ENCODE measurements around the gene CCND3. TPM values are rescaled to one million over a fixed set of nuclear protein-coding genes. Genes with fewer than 3 reads are reported as not detected.

The CCND3 gene
- total and polyA plus RNA-seq, 2 of the 13 experiments (the other 11 are each of a cell fraction or from before 2014, with no cell fraction given): 4.3 to 7.2 TPM

GRCh38 chr6:41936073-41936837 is 5.4 kb downstream of the CCND3 start (continued):
- no peak for TF ChIP-seq ZNF788 (CRISPR knock-in tag; IDR thresholded peaks at IDR 0.05; ENCODE audit: borderline replicate concordance)
- TF ChIP-seq SP4 (CRISPR knock-in tag; IDR thresholded peaks at IDR 0.05): no peak
- TF ChIP-seq NFYC (CRISPR knock-in tag; IDR thresholded peaks at IDR 0.05): no peak
- no peak for TF ChIP-seq TMF1 (CRISPR knock-in tag; IDR thresholded peaks at IDR 0.05; ENCODE audit: low read depth)
- no peak for TF ChIP-seq ZNF44 (CRISPR knock-in tag; IDR thresholded peaks at IDR 0.05)
- no peak for TF ChIP-seq JUND (CRISPR knock-in tag; IDR thresholded peaks at IDR 0.05)
- 0 out of 2 replicates have a peak, but pooled peaks have one; percentile 28 for TF ChIP-seq ZNF878 (CRISPR knock-in tag; IDR thresholded peaks at IDR 0.05)
- TF ChIP-seq ZNF180 (CRISPR knock-in tag; IDR thresholded peaks at IDR 0.05; ENCODE audit: borderline replicate concordance, low read depth): no peak
- no peak for TF ChIP-seq TAF15 (IDR thresholded peaks at IDR 0.05; ENCODE audit: low read depth, low read length, poor library complexity, severe bottlenecking)
- no peak for TF ChIP-seq ZNF569 (CRISPR knock-in tag; IDR thresholded peaks at IDR 0.05; ENCODE audit: borderline replicate concordance)
- no peak for TF ChIP-seq ZBTB33 (CRISPR knock-in tag; IDR thresholded peaks at IDR 0.05)
- no peak for TF ChIP-seq JARID2 (CRISPR knock-in tag; IDR thresholded peaks at IDR 0.05; ENCODE audit: insufficient replicate concordance)
- no peak for TF ChIP-seq ZNF607 (CRISPR knock-in tag; IDR thresholded peaks at IDR 0.05; ENCODE audit: borderline replicate concordance)
- no peak for TF ChIP-seq GPN1 (CRISPR knock-in tag; IDR thresholded peaks at IDR 0.05; ENCODE audit: borderline replicate concordance)
- TF ChIP-seq ZNF251 (CRISPR knock-in tag; IDR thresholded peaks at IDR 0.05): no peak
- no peak for TF ChIP-seq E2F1 (CRISPR knock-in tag; IDR thresholded peaks at IDR 0.05)
- TF ChIP-seq ZNF644 (CRISPR knock-in tag; IDR thresholded peaks at IDR 0.05; ENCODE audit: low read depth): no peak
- TF ChIP-seq CHD4 (IDR thresholded peaks at IDR 0.05; ENCODE audit: borderline replicate concordance, low read length): no peak
- 0 out of 2 replicates have a peak, but pooled peaks have one; percentile 38 for TF ChIP-seq MTERF4 (CRISPR knock-in tag; IDR thresholded peaks at IDR 0.05)
- no peak for TF ChIP-seq ZBTB2 (CRISPR knock-in tag; IDR thresholded peaks at IDR 0.05; ENCODE audit: low read depth)
- no peak for TF ChIP-seq FLYWCH1 (CRISPR knock-in tag; IDR thresholded peaks at IDR 0.05)
- no peak for TF ChIP-seq AGO1 (IDR thresholded peaks at IDR 0.05; ENCODE audit: low read depth, low read length, poor library complexity, severe bottlenecking)
- TF ChIP-seq ZNF563 (CRISPR knock-in tag; IDR thresholded peaks at IDR 0.05): no peak
- TF ChIP-seq HOXA9 (CRISPR knock-in tag; IDR thresholded peaks at IDR 0.05; ENCODE audit: borderline replicate concordance): no peak
